ENCODE measurements around the gene MYL3.
"Not testable (repeated sequence)": the region's sequence is repeated elsewhere in the genome, so short reads cannot be mapped to it uniquely, and the experiment has no call there.

Gene MYL3

GRCh38 chr3:46830801-46831200 lies 32.4 kb downstream of the MYL3 start:
- FAIRE-seq (no peak), DNase-seq (ENCODE audit: low spot score) (no peak)

- FAIRE-seq (no peak), DNase-seq (ENCODE audit: low spot score) (no peak)
Observed at GRCh38 chr3:46829699-46830208, 33.5 kb downstream of the MYL3 start.

- FAIRE-seq: no peak
- DNase-seq (ENCODE audit: low spot score): no peak
Observed at GRCh38 chr3:46825450-46825849, 37.8 kb downstream of the MYL3 start.

GRCh38 chr3:46824211-46824970 lies 38.9 kb downstream of the MYL3 start:
- FAIRE-seq: no peak

GRCh38 chr3:46823314-46823713 lies 39.9 kb downstream of the MYL3 start:
- not testable (repeated sequence) for DNase-seq (ENCODE audit: low spot score); FAIRE-seq

More at GRCh38 chr3:46824211-46824970, 38.9 kb downstream of the MYL3 start:
- no peak for DNase-seq (ENCODE audit: low spot score)

- FAIRE-seq (no peak), DNase-seq (ENCODE audit: low spot score) (no peak)
Observed at GRCh38 chr3:46821553-46821952, 41.7 kb downstream of the MYL3 start.

GRCh38 chr3:46820852-46821251 lies 42.4 kb downstream of the MYL3 start:
- FAIRE-seq: no peak
- no peak for DNase-seq (ENCODE audit: low spot score)

- FAIRE-seq: no peak
- DNase-seq (ENCODE audit: low spot score): no peak
Observed at GRCh38 chr3:46812237-46812791, 50.9 kb downstream of the MYL3 start.

GRCh38 chr3:46811615-46812236 lies 51.5 kb downstream of the MYL3 start:
- DNase-seq (ENCODE audit: low spot score) (no peak), FAIRE-seq (no peak)

- not testable (repeated sequence) for FAIRE-seq; DNase-seq (ENCODE audit: low spot score)
Observed at GRCh38 chr3:46808766-46809165, 54.5 kb downstream of the MYL3 start.

Data from RCC 7860 (cell line).